NCI-H446 treated with DMSO at 0.1 percent for 48 hours (cell line): ENCODE results near the gene HRH3.

Experiments
- DNase-seq: peaks from one replicate; lab custom pipeline; 2025; lab: John Stamatoyannopoulos, UW

Gene HRH3

DNA sequence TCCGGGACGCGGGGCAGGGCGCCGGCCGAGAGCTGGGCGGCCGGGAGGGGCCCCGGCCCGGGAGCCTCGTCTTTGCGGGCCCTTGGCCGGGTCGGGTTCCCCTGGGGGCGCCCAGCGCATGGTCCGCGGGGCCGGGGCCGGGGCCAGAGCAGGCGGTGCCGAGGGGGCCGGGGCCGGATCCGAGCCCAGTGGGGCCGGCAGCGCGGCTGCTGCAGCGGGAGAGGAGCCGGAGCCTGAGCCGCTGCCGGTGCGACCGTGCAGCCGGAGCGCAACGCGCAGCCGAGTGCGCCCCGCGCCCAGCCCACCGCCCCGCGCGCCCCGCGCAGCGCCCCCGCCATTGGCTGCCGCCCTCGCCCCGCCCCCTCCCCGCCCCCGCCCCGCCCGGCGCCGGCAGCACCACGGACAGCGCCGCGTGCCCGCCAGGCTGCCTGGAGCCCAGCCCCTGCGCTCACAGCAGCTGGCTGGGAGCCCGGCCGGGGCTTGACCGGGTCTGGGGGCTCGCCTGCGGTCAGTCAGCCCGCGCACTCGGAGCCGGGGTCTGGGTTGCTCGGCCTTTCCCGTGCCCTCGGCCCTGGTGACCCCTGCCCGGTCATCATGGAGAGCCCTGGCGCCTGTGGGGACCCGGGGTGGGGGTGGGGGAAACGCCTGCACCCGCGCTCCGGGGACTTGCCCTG lies at the start of gene HRH3:
TSS of gene HRH3 (minus strand) at position 287 of the 674 bp plus-strand sequence. CDS start 308 bp downstream, outside the sequence.
- no peak for DNase-seq

- no peak for DNase-seq
These were observed 49.8 kb upstream of the HRH3 start for GRCh38 chr20:62269871-62270270.

GRCh38 chr20:62269378-62269777 lies 49.3 kb upstream of the HRH3 start:
- DNase-seq, result no peak

DNA sequence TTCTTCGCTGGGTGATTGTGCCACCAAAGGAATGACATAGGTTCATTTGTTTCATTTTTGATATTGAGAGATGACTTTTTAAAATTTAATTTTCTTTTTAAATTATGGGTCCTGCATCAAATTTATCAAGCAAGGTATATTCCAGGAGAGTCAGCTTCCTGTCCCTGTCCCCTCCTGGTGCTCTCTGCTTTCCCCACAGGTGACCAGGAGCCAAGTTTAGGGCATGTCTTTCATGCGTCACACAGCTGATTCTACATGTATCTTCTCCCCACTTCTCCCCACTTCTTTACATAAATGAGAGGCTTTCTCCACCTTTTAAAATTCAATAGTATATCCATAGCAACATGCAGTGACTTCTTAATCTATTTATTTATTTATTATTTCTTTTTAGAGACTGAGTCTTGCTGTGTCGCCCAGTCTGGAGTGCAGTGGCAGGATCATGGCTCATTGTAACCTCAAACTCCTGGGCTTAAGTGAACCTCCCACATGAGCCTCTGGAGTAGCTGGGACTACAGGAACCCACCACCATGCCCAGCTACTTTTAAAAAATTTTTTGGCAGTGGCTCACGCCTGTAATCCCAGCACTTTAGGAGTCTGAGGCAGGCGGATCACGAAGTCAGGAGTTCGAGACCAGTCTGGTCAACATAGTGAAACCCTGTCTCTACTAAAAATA lies 48.3 kb upstream of the HRH3 start:
- DNase-seq, result no peak

DNA sequence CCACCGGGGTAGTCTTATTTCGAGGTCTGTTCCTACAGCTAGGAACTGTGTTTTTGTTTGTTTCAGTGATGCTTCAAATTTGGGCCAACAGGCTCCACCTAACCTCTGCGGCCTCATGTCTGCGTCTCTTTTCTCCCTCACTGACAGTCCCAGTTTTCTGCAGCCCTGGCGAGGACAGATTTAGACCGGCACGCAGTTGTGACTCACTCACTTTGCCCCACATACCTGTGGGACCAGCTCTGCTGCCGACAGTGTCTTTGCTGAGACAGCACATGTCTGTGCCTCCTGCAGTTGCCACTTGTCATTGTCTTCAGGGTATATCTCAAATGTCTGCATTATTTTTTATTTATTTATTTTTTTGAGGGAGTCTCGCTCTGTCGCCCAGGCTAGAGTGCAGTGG lies 47.5 kb upstream of the HRH3 start:
- no peak for DNase-seq

GRCh38 chr20:62266851-62267250 lies 46.8 kb upstream of the HRH3 start:
- no peak for DNase-seq

GRCh38 chr20:62266340-62266739 lies 46.3 kb upstream of the HRH3 start:
- DNase-seq, result no peak

GRCh38 chr20:62265365-62265764 lies 45.3 kb upstream of the HRH3 start:
- no peak for DNase-seq

- no peak for DNase-seq
These were observed 43.3 kb upstream of the HRH3 start for GRCh38 chr20:62263396-62263795.

DNA sequence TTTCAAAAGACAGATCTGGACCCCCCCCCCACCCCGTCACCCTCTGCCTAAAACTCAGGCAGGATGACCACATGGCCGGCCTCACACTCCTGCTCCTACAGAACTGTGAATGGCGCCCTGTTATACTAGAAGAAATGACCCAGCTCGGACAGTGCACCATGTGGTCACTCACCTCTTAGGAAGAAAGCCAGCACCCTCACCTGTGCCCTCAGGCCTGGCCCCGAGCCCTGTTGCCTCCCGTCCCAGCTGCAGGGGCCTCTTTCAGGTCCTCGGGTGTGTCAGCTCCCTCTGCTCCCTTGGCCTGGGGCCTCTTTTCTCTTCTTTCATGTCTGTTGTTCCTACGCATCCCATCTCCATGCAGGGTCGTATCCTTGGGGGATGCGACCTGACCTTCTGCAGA lies 42.0 kb upstream of the HRH3 start:
- DNase-seq, result no peak

- DNase-seq, result no peak
These were observed 39.2 kb upstream of the HRH3 start for GRCh38 chr20:62259294-62259565.

DNA sequence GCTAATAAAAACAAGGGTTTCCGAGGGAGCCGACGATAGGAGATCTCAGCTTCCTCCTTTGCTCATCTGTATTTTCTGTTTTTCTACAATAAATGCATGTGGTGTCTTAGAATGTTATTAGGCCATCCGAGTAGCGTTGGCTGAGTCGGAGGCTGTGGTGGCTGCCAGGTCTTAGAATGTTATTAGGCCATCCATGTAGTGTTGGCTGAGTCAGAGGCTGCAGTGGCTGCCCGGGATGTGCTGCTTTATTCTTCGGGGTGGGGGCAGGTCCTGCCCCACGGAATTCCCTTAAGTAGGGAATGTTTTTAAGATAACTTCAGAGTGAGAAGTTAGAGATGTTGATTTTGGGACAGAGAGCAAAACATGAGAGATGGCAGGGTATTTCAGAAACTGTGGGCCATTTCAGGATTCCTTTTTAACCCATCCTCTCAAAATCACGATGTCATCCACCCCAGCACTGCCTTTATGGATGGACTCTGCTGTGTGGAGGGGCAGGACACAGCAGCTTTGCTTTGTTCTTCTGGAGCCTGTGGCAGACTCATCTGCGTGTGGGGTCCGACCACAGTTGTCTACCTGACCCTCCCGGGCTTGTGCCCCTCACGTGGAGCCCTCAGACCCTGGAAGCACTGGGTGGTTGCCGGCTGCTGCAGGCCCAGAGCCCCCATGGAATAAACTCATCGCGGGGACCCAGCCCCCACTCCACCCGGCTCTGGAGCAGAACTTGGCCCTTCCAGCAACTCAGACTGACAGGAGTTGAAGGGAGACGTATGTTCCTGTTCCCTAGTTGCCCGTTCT lies 38.6 kb upstream of the HRH3 start:
- no peak for DNase-seq

GRCh38 chr20:62255976-62256375 lies 35.9 kb upstream of the HRH3 start:
- DNase-seq, result no peak

DNA sequence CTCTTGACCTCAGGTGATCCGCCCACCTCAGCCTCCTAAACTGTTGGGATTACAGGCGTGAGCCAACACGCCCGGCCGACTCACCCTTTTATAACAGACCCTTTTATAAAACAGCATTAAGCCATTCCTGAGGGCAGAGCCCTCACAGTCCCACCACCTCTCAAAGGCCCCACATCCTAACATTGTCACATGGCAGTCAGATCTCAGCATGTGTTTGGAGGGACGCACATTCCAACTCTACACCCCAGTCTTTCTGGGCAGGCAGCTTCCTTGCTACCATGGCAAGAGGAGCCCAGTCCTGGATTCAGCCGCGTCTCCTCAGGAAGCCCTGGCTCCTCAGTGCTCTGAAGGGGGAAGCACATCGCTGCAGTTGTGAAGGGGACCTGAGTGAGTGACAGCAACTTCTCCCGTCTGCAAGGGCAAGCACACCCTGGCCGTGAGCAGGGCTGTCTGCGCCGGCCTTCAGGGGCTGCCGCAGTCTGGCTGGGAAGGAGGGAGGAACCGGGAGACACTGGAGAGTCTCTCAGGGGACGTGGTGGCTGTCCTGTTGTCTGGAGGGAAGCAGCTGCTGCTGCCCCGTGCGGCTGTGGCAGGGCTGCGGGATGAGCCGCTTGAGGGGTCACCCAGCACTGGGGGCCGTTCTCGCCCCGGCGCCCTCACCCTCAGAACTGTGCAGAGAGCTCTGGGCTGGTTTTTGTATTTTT lies 34.1 kb upstream of the HRH3 start:
- DNase-seq, result no peak

DNA sequence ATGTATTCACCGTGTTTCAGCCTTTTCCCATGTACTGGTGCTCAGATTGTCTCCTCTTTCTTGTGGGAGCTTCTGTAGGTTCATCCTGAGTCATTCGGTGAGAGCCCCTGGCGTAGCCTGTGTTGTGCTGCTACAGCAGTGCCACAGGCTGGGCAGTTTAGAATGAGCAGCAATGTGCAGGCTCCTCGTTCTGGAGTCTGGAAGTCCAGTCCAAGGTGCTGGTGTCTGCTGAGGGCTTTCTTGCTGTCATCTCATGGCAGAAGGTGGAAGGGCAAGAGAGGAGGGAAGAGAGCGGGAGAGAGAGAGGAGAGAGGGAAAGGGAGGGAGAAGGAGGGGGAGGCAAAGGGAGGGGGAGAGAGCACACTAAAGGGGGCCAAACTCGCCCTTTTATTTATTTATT lies 33.3 kb upstream of the HRH3 start:
- DNase-seq, result no peak

- no peak for DNase-seq
These were observed 32.4 kb upstream of the HRH3 start for GRCh38 chr20:62252342-62252966.

DNA sequence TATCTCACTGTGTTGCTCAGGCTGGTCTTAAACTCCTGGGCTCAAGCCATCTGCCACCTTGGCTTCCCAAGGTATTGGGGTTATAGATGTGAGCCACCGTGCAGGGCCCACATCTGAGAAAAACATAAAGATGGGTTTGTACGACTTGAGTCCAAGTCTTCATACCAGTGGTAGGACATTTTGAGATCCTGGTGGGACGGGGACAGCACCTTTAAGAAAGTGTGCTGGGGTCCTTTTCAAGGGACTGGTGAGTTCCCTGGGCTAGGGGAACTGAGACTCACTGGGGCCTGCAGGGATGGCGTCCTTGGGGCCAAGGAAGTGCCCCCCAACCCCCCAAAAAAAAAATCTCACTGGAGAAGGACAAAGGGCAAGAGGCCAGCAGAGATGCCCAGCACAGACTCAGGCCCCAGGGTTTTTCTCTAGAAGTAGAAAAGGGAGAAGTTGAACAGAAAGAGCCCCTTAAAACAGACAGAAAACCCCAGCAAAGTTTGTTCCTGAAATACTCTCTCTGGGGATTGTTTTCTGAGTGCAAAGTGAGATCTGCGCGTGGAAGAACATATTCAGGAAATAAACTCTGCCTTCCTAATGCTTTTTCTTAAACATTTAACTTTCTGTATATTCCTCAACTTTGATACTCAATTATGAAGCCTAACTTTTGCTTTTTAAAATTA lies 28.9 kb upstream of the HRH3 start:
- no peak for DNase-seq

DNA sequence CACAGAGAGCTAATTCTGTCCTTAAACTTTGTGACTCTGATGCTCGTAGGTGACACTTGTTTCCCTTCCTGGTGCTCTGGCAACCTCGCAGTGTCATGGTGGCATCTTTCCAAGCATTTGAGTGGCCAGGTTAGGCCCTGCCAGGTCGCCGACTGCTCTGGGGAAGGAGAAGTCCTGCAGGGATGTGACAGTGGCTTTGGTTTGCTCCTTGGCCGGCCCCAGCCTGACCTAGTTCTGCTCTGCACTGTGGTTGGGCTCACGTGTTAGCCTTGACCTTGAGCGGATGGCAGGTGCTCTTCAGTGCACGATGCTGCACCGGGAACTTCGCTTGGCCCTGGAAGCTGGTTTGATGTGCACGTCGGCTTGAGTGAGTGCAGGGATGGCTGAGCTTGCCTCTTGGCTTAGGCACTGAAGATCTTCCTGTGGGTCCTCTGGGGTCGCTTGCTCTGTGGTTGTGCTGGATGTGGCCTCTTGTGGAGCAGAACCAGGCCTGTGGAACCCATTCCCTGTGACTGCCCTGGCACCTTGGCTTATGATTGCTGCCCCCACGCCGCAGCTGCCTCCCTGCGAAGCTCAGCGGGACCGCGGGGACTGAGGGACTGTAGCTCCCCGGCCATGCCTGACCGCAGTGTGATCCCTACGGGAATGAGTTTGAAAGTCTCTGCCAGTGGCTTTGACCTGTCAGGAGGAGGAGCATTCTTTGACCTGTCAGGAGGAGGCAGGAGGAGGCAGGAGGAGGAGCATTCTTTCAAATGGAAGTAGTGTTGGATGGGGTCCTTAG lies 27.0 kb upstream of the HRH3 start:
- DNase-seq, result no peak

DNA sequence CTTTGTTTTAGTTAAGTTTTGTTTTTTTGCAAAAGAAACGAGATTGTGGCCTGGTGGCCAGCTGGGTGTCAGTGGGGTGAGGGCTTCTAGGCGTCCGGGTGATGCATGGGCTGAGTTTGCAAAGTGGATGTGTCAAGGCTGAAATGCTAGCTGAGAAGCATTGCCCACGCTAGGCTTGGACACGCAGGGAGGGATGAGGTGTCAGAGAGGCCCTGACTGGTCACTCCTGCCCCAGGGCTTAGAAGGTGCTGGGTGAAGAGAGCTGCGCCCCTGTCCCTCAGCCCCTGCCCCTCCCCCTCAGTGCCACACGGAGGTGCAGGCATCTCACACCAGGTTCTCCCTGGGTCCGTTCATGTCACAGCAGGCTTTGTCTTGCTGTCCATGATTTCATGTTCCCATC lies 26.4 kb upstream of the HRH3 start:
- DNase-seq, result no peak

DNA sequence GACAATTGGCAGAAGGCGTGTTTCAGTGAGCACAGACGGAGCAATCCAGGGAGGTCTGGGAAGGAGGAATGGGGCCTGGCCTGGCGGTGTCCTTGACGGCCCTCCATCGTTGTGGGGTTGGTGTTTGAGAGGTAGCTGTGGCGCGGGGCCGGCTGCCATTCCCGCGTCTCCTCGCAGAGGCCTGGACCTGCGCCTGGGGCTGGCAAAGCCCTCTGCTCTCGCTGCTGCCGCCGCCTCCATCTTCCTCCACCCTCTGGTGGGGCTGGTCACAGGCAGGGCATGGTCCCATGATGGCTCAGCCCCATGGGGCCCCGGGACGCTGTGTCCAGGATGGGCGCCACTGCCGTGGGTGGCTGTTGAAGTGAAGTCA lies 25.8 kb upstream of the HRH3 start:
- no peak for DNase-seq

DNA sequence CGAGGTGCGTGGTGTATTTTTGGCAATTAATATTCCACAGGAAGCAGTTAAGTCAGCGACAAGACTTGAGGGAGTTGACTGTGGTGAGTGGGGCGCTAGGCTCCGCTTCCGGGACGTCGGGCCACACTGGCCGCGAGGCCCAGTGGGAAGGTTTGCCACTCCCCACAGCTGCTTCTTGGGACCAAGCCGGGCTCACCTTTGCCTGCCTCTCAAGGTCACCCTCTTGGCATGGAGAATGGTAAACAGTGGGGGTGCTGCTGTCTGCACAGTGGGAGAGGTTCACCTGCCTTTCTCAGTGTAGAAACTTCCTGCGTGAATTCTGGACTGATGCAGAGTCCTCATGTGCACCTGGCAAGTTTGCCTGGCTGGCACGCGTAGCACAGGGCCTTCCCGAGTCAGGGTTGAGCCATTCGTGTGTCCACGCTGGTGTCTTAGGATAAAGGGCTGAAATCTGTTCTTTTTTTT lies 24.6 kb upstream of the HRH3 start:
- DNase-seq, result no peak
